Astrocyte of the cerebellum (primary cell): Measurements from ENCODE around the gene SMIM35.

Experiments
- DNase-seq: peaks from one replicate; pipeline ENCODE4 v3.0.0-alpha.2; 2011; ENCODE audit warnings: low read depth
- H3K4me3 ChIP-seq: 2 replicates; pipeline ENCODE4 v1.5.1; 2011; ENCODE audit warnings: mild to moderate bottlenecking, low read depth, low read length, moderate library complexity
- CTCF ChIP-seq: IDR thresholded peaks from 2 replicates; pipeline ENCODE4 v1.5.1; 2012; ENCODE audit warnings: low read length, low read depth, moderate library complexity, mild to moderate bottlenecking; ENCODE audit errors: missing control alignments
- in situ Hi-C: cut with HindIII; loops from 2 replicates; pipeline ENCODE4 v1.10.0; 2017; ENCODE audit warnings: low sequenced_read_pairs

The SMIM35 gene

GRCh38 chr11:118100691-118101232 lies 14.0 kb upstream of the SMIM35 start:
- no peak for TF ChIP-seq CTCF
- no peak overlapping the region for H3K4me3 ChIP-seq
- in situ Hi-C loops: no loop called here
- DNase-seq: no peak

GRCh38 chr11:118099838-118100556 lies 13.2 kb upstream of the SMIM35 start:
- TF ChIP-seq CTCF: no peak

GRCh38 chr11:118098996-118099837 lies 12.5 kb upstream of the SMIM35 start:
- no peak for TF ChIP-seq CTCF
- DNase-seq: no peak
- in situ Hi-C loops: no loop called here
- H3K4me3 ChIP-seq: no peak overlapping the region

More at GRCh38 chr11:118099838-118100556, 13.2 kb upstream of the SMIM35 start:
- H3K4me3 ChIP-seq: no peak overlapping the region
- in situ Hi-C loops: no loop called here
- no peak for DNase-seq

GRCh38 chr11:118095967-118096367 lies 9.2 kb upstream of the SMIM35 start:
- in situ Hi-C loops: no loop called here
- DNase-seq: no peak
- TF ChIP-seq CTCF: no peak
- H3K4me3 ChIP-seq: no peak overlapping the region

GRCh38 chr11:118095493-118095892 lies 8.7 kb upstream of the SMIM35 start:
- no peak overlapping the region for H3K4me3 ChIP-seq
- no peak for DNase-seq
- in situ Hi-C loops: no loop called here
- TF ChIP-seq CTCF: no peak

- TF ChIP-seq CTCF: no peak
- H3K4me3 ChIP-seq: no peak overlapping the region
- no peak for DNase-seq
- in situ Hi-C loops: no loop called here
Observed at GRCh38 chr11:118092907-118093571, 6.3 kb upstream of the SMIM35 start.
